HG02588 (cell line): ENCODE measurements around the gene NTHL1.

ENCODE experiments used
- ATAC-seq: cut with Tn5 transposase; IDR thresholded peaks from one replicate; pipeline ENCODE4 v1.9.1; 2021; ENCODE audit warnings: mild to moderate bottlenecking, moderate library complexity; ENCODE audit not compliant: unreplicated experiment

Gene NTHL1

GRCh38 chr16:2066139-2066538, 18.5 kb upstream of the NTHL1 start:
- no peak for ATAC-seq

- ATAC-seq: no peak
Observed at GRCh38 chr16:2064368-2064945, 16.8 kb upstream of the NTHL1 start.

GRCh38 chr16:2063861-2064260, 16.2 kb upstream of the NTHL1 start:
- ATAC-seq: no peak

- no peak for ATAC-seq
Observed at GRCh38 chr16:2062801-2063200, 15.2 kb upstream of the NTHL1 start.

- no peak for ATAC-seq
Observed at GRCh38 chr16:2061526-2061925, 13.9 kb upstream of the NTHL1 start.

GRCh38 chr16:2061023-2061422, 13.4 kb upstream of the NTHL1 start:
- ATAC-seq: no peak

GRCh38 chr16:2060346-2060745, 12.7 kb upstream of the NTHL1 start:
- no peak for ATAC-seq

GRCh38 chr16:2058872-2059271, 11.2 kb upstream of the NTHL1 start:
- no peak for ATAC-seq

GRCh38 chr16:2058420-2058819, 10.8 kb upstream of the NTHL1 start:
- ATAC-seq: no peak

GRCh38 chr16:2057438-2057837, 9.8 kb upstream of the NTHL1 start:
- no peak for ATAC-seq

- ATAC-seq: no peak
Observed at GRCh38 chr16:2056681-2057407, 9.2 kb upstream of the NTHL1 start.

GRCh38 chr16:2056077-2056476, 8.4 kb upstream of the NTHL1 start:
- ATAC-seq: no peak

GRCh38 chr16:2054543-2055245, 7.1 kb upstream of the NTHL1 start:
- ATAC-seq: no peak

- ATAC-seq: no peak
Observed at GRCh38 chr16:2053897-2054296, 6.3 kb upstream of the NTHL1 start.

GRCh38 chr16:2053211-2053610, 5.6 kb upstream of the NTHL1 start:
- ATAC-seq: no peak

- no peak for ATAC-seq
Observed at GRCh38 chr16:2048116-2048543, 496 bp upstream of the NTHL1 start.

- no peak for ATAC-seq
Observed at GRCh38 chr16:2046893-2047329, 723 bp downstream of the NTHL1 start.

GRCh38 chr16:2045965-2046892, 1.4 kb downstream of the NTHL1 start:
- no peak for ATAC-seq

GRCh38 chr16:2044541-2044940, 3.1 kb downstream of the NTHL1 start:
- ATAC-seq: no peak

GRCh38 chr16:2043667-2044451, 3.8 kb downstream of the NTHL1 start:
- no peak for ATAC-seq
